Smooth muscle cell (in vitro differentiated cells): ENCODE data around the gene ADGRV1. TPM values are rescaled to one million over a fixed set of nuclear protein-coding genes. Genes with fewer than 3 reads are reported as not detected.

ENCODE experiments used
- DNase-seq: peaks from one replicate; lab custom pipeline; 2025; ENCODE audit not compliant: unreplicated experiment; lab: John Stamatoyannopoulos, UW
- H2AFZ ChIP-seq: fragments of 200-600 bp; sonication (generic); 2 replicates; pipeline ENCODE4 v1.6.0; 2016; ENCODE audit warnings: antibody characterized with exemption, low read depth, mild to moderate bottlenecking
- H3F3A ChIP-seq: fragments of 200-600 bp; sonication (generic); 2 replicates; pipeline ENCODE4 v1.6.0; 2017; ENCODE audit warnings: antibody characterized with exemption, low read depth
- H3K27ac ChIP-seq: fragments of 200-600 bp; sonication (generic); 2 replicates; pipeline ENCODE4 v1.5.1; 2016; ENCODE audit warnings: low read depth, mild to moderate bottlenecking
- H3K27me3 ChIP-seq: fragments of 200-600 bp; sonication (generic); 2 replicates; pipeline ENCODE4 v1.6.1; 2016; ENCODE audit warnings: low read depth, mild to moderate bottlenecking
- H3K36me3 ChIP-seq: fragments of 200-600 bp; sonication (generic); 2 replicates; pipeline ENCODE4 v1.5.1; 2016; ENCODE audit warnings: low read depth
- H3K4me1 ChIP-seq: fragments of 200-600 bp; sonication (generic); 2 replicates; pipeline ENCODE4 v1.5.1; 2016; ENCODE audit warnings: low read depth
- H3K4me2 ChIP-seq: fragments of 200-600 bp; sonication (generic); 2 replicates; pipeline ENCODE4 v1.6.0; 2016; ENCODE audit warnings: mild to moderate bottlenecking
- H3K4me3 ChIP-seq: fragments of 200-600 bp; sonication (generic); 2 replicates; pipeline ENCODE4 v1.5.1; 2016; ENCODE audit warnings: mild to moderate bottlenecking
- H3K79me2 ChIP-seq: fragments of 200-600 bp; sonication (generic); 2 replicates; pipeline ENCODE4 v1.6.0; 2016; ENCODE audit warnings: low read depth, mild to moderate bottlenecking
- H3K9ac ChIP-seq: fragments of 200-600 bp; sonication (generic); 2 replicates; pipeline ENCODE4 v1.6.0; 2016; ENCODE audit warnings: low read depth
- H3K9me3 ChIP-seq: fragments of 200-600 bp; sonication (generic); replicated peaks from 2 replicates; pipeline ENCODE4 v1.5.1; 2016; ENCODE audit warnings: low read depth
- H4K20me1 ChIP-seq: fragments of 200-600 bp; sonication (generic); 2 replicates; pipeline ENCODE4 v1.6.0; 2016; ENCODE audit warnings: low read depth
- CTCF ChIP-seq: fragments of 200-600 bp; sonication (generic); IDR thresholded peaks from 2 replicates; pipeline ENCODE4 v1.5.1; 2017; ENCODE audit warnings: borderline replicate concordance, mild to moderate bottlenecking, antibody characterized with exemption; ENCODE audit not compliant: insufficient read depth, poor library complexity, severe bottlenecking
- WGBS: methylation state at CpG from one replicate; pipeline ENCODE4 v1.1.7; 2016; ENCODE audit warnings: low lambda C conversion rate; 5-methylcytosine and 5-hydroxymethylcytosine counted together
- polyA plus RNA-seq: library from polyadenylated mRNA; unstranded; fragments of >200 nt; fragmentation: Nextera tagmentation; extraction: Ambion mirVana; gene quantifications from 2 replicates; pipeline ENCODE4 v1.2.1, GENCODE V29; 2016
- total RNA-seq: library from RNA; depleted of rRNA; stranded (reverse); fragments of >200 nt; gene quantifications from 2 replicates; pipeline ENCODE4 v1.2.3, GENCODE V29; 2014

ADGRV1 gene
- total and polyA plus RNA-seq, 2 experiments from 2014 or later: 16.8 to 17.7 TPM

GRCh38 chr5:90897618-90898017 lies 339.0 kb downstream of the ADGRV1 start:
- WGBS: 80% methylated on average over 2 of the region's 2 CpGs
- no peak overlapping the region for H3K9ac ChIP-seq
- H3K27ac ChIP-seq: no peak overlapping the region
- no peaks in the 10 kb centered on the region for H3F3A ChIP-seq
- DNase-seq: no peak
- no peaks in the 10 kb centered on the region for H3K36me3 ChIP-seq
- H4K20me1 ChIP-seq: no peaks in the 10 kb centered on the region
- no peaks in the 10 kb centered on the region for H3K9me3 ChIP-seq
- H2AFZ ChIP-seq: no peak overlapping the region
- H3K79me2 ChIP-seq: no peaks in the 10 kb centered on the region
- no peak overlapping the region for H3K4me3 ChIP-seq
- H3K27me3 ChIP-seq: no peaks in the 10 kb centered on the region
- H3K4me2 ChIP-seq: no peak overlapping the region
- no peak for TF ChIP-seq CTCF
- H3K4me1 ChIP-seq: no peaks in the 10 kb centered on the region

- Histone ChIP-seq H3K79me2 (no peaks in the 10 kb centered on the region), H3K4me3 (no peak overlapping the region), H2AFZ (no peak overlapping the region), H3F3A (no peaks in the 10 kb centered on the region), H3K9ac (no peak overlapping the region), H3K4me1 (no peaks in the 10 kb centered on the region), H3K27ac (no peak overlapping the region), H4K20me1 (no peaks in the 10 kb centered on the region), H3K27me3 (no peaks in the 10 kb centered on the region), H3K9me3 (no peaks in the 10 kb centered on the region), H3K36me3 (no peaks in the 10 kb centered on the region), H3K4me2 (no peak overlapping the region)
- 97% methylated on average over 4 of the region's 4 CpGs for WGBS
- no peak for DNase-seq
- TF ChIP-seq CTCF: no peak
These were observed 339.9 kb downstream of the ADGRV1 start for GRCh38 chr5:90898326-90899013.

GRCh38 chr5:90899014-90899604 lies 340.5 kb downstream of the ADGRV1 start:
- H3K4me2 ChIP-seq: no peak overlapping the region

More at GRCh38 chr5:90899014-90899604, 340.5 kb downstream of the ADGRV1 start:
- no peaks in the 10 kb centered on the region for H4K20me1 ChIP-seq
- no peak for DNase-seq
- H3K36me3 ChIP-seq: no peaks in the 10 kb centered on the region
- no peaks in the 10 kb centered on the region for H3F3A ChIP-seq
- H3K27me3 ChIP-seq: no peaks in the 10 kb centered on the region
- H3K79me2 ChIP-seq: no peaks in the 10 kb centered on the region
- no peaks in the 10 kb centered on the region for H3K4me1 ChIP-seq
- H3K27ac ChIP-seq: no peak overlapping the region
- TF ChIP-seq CTCF: no peak
- no peak overlapping the region for H3K9ac ChIP-seq
- no peak overlapping the region for H3K4me3 ChIP-seq
- no peaks in the 10 kb centered on the region for H3K9me3 ChIP-seq
- 95% methylated on average over 2 of the region's 2 CpGs for WGBS
- no peak overlapping the region for H2AFZ ChIP-seq
